SK-N-MC (cell line): ENCODE measurements around the gene FOXP2.

ENCODE experiments used
- EZH2 ChIP-seq: fragments of 200-600 bp; sonication (generic); IDR thresholded peaks from one replicate; pipeline ENCODE4 v1.6.1; 2017; ENCODE audit warnings: antibody characterized with exemption
- FOXP2 ChIP-seq: optimal IDR thresholded peaks from 2 replicates; pipeline ENCODE3; 2011; ENCODE audit warnings: mild to moderate bottlenecking, moderate library complexity; ENCODE audit not compliant: insufficient read depth; ENCODE audit errors: extremely low read length, control extremely low read depth
- POLR2AphosphoS5 ChIP-seq: IDR thresholded peaks from 2 replicates; pipeline ENCODE4 v1.6.1; 2012; ENCODE audit warnings: mild to moderate bottlenecking, low read depth, low read length, borderline replicate concordance

DNA sequence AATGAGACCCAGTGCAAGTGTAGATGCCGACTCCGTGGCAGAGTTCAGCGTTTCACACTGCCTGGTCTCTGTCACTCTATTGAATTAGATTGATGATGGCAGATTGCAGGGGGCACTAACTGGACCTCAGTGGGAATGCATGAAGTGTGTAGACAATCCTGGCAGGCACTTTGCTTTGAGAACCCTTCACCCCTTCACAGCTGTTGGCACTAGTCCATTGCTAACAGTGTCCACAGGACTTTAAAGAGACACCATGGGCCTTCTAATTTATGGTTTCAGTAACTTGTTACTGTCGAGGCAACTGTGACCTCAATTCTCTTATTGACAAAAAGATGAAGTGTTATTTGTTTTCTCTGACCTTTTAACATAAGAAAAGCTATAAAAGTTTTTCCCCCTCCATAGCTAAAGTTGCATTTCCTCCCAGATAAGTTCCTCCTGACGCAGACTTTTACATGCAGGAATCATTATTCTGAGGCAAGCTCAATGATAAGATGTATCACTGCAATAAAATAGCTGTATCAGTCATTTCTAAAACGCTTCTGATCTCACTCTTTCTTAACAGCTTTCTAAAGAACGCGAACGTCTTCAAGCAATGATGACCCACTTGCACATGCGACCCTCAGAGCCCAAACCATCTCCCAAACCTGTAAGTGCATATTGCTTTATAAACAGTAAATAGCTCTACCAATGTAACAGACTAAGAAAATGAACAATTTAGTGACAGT is 238.9 kb downstream of the FOXP2 start:
- TF ChIP-seq EZH2 (no peak), POLR2AphosphoS5 (no peak), FOXP2 (no peak)
